ENCODE measurements around the gene DPF3.

DPF3 gene

GRCh38 chr14:72883961-72884360 is 9.9 kb downstream of the DPF3 start:
- no peak overlapping the region for H2BK12ac ChIP-seq (ENCODE audit: low read length)
- peak overlapping the region; percentile 42 for H2AFZ ChIP-seq (ENCODE audit: low read length)
- H4K8ac ChIP-seq (ENCODE audit: low read depth, low read length) = no peak overlapping the region
- H3K4ac ChIP-seq (ENCODE audit: low read length) = no peak overlapping the region
- H3K14ac ChIP-seq (ENCODE audit: low read length) = no peak overlapping the region
- no peak overlapping the region for H3K18ac ChIP-seq (ENCODE audit: low read length)
- peaks cover 0 to 3% of the 10 kb centered on the region in 2 donors for H3K4me1 ChIP-seq (ENCODE audit: control insufficient read depth in 2 of 2, insufficient read depth in 1 of 2, low read depth in 1 of 2, low read length in 2 of 2)
- H3K4me2 ChIP-seq (ENCODE audit: insufficient read depth, low read length, poor library complexity, severe bottlenecking) = no peak overlapping the region
- H3K9ac ChIP-seq (ENCODE audit: low read depth, low read length, poor library complexity) = no peak overlapping the region
- H2BK5ac ChIP-seq (ENCODE audit: low read length) = no peak overlapping the region
- H2BK120ac ChIP-seq (ENCODE audit: low read depth, low read length) = no peak overlapping the region
- no peak overlapping the region for H3K4me3 ChIP-seq (ENCODE audit: low read length in 2 of 2)
- no CpG with 5 or more reads among the region's 4 CpGs for WGBS, 2 donors (ENCODE audit: extremely low coverage in 2 of 2, insufficient read length in 2 of 2, insufficient replicate concordance in 1 of 2)
- no peak overlapping the region for H3K23ac ChIP-seq (ENCODE audit: low read depth, low read length, poor library complexity)
- no peaks in the 10 kb centered on the region for H3K79me1 ChIP-seq (ENCODE audit: low read depth, low read length)
- no peaks in the 10 kb centered on the region for H3K9me3 ChIP-seq (replicated peaks in 1 of 2; ENCODE audit: control insufficient read depth in 2 of 2, insufficient read depth in 1 of 2, low read depth in 1 of 2, low read length in 2 of 2)
- H3K27me3 ChIP-seq (ENCODE audit: control insufficient read depth in 3 of 3, insufficient read depth in 3 of 3, low read depth in 1 of 3, low read length in 3 of 3) = peaks cover 0 to 26% (median 0%) of the 10 kb centered on the region in 3 experiments
- H3K36me3 ChIP-seq (replicated peaks in 1 of 2; ENCODE audit: control insufficient read depth in 2 of 2, insufficient read depth in 2 of 2, low read length in 2 of 2) = no peaks in the 10 kb centered on the region
- H2AK5ac ChIP-seq (ENCODE audit: low read depth, low read length) = no peak overlapping the region
- no peak overlapping the region for H4K91ac ChIP-seq (ENCODE audit: low read depth, low read length, poor library complexity)
- no peak overlapping the region for H2BK15ac ChIP-seq (ENCODE audit: low read length)
- no peak for DNase-seq (ENCODE audit: low spot score)
- H3K27ac ChIP-seq (replicated peaks; ENCODE audit: low read length) = no peak overlapping the region

GRCh38 chr14:72883109-72883508 is 10.8 kb downstream of the DPF3 start:
- H3K79me1 ChIP-seq (ENCODE audit: low read depth, low read length) = no peaks in the 10 kb centered on the region
- no peak overlapping the region for H3K14ac ChIP-seq (ENCODE audit: low read length)
- H3K27me3 ChIP-seq (ENCODE audit: control insufficient read depth in 3 of 3, insufficient read depth in 3 of 3, low read depth in 1 of 3, low read length in 3 of 3) = peaks cover 0 to 18% (median 0%) of the 10 kb centered on the region in 3 experiments
- no peak overlapping the region for H2AK5ac ChIP-seq (ENCODE audit: low read depth, low read length)
- H3K18ac ChIP-seq (ENCODE audit: low read length) = no peak overlapping the region
- H3K4me3 ChIP-seq (ENCODE audit: low read length in 2 of 2) = no peak overlapping the region
- DNase-seq (ENCODE audit: low spot score) = no peak
- no peak overlapping the region for H4K8ac ChIP-seq (ENCODE audit: low read depth, low read length)
- no CpG with 5 or more reads among the region's 2 CpGs for WGBS, 2 donors (ENCODE audit: extremely low coverage in 2 of 2, insufficient read length in 2 of 2, insufficient replicate concordance in 1 of 2)
- H3K4me2 ChIP-seq (ENCODE audit: insufficient read depth, low read length, poor library complexity, severe bottlenecking) = no peak overlapping the region
- no peak overlapping the region for H4K91ac ChIP-seq (ENCODE audit: low read depth, low read length, poor library complexity)
- H2BK5ac ChIP-seq (ENCODE audit: low read length) = no peak overlapping the region
- no peak overlapping the region for H3K27ac ChIP-seq (replicated peaks; ENCODE audit: low read length)
- H2BK120ac ChIP-seq (ENCODE audit: low read depth, low read length) = no peak overlapping the region
- no peak overlapping the region for H3K23ac ChIP-seq (ENCODE audit: low read depth, low read length, poor library complexity)
- no peak overlapping the region for H2BK15ac ChIP-seq (ENCODE audit: low read length)
- no peaks in the 10 kb centered on the region for H3K36me3 ChIP-seq (replicated peaks in 1 of 2; ENCODE audit: control insufficient read depth in 2 of 2, insufficient read depth in 2 of 2, low read length in 2 of 2)
- no peak overlapping the region for H3K4ac ChIP-seq (ENCODE audit: low read length)
- H3K9ac ChIP-seq (ENCODE audit: low read depth, low read length, poor library complexity) = no peak overlapping the region
- H2AFZ ChIP-seq (ENCODE audit: low read length) = no peak overlapping the region
- peaks cover 0 to 3% of the 10 kb centered on the region in 2 donors for H3K4me1 ChIP-seq (ENCODE audit: control insufficient read depth in 2 of 2, insufficient read depth in 1 of 2, low read depth in 1 of 2, low read length in 2 of 2)
- H2BK12ac ChIP-seq (ENCODE audit: low read length) = no peak overlapping the region
- H3K9me3 ChIP-seq (replicated peaks in 1 of 2; ENCODE audit: control insufficient read depth in 2 of 2, insufficient read depth in 1 of 2, low read depth in 1 of 2, low read length in 2 of 2) = no peaks in the 10 kb centered on the region

- no peak overlapping the region for H3K4ac ChIP-seq (ENCODE audit: low read length)
- DNase-seq (ENCODE audit: low spot score) = no peak
- H4K8ac ChIP-seq (ENCODE audit: low read depth, low read length) = no peak overlapping the region
- H3K36me3 ChIP-seq (replicated peaks in 1 of 2; ENCODE audit: control insufficient read depth in 2 of 2, insufficient read depth in 2 of 2, low read length in 2 of 2) = no peaks in the 10 kb centered on the region
- H3K18ac ChIP-seq (ENCODE audit: low read length) = no peak overlapping the region
- no CpG with 5 or more reads among the region's 7 CpGs for WGBS, 2 donors (ENCODE audit: extremely low coverage in 2 of 2, insufficient read length in 2 of 2, insufficient replicate concordance in 1 of 2)
- H3K4me3 ChIP-seq (ENCODE audit: low read length in 2 of 2) = no peak overlapping the region
- H2AK5ac ChIP-seq (ENCODE audit: low read depth, low read length) = no peak overlapping the region
- H2AFZ ChIP-seq (ENCODE audit: low read length) = no peak overlapping the region
- peaks cover 0 to 3% of the 10 kb centered on the region in 2 donors for H3K4me1 ChIP-seq (ENCODE audit: control insufficient read depth in 2 of 2, insufficient read depth in 1 of 2, low read depth in 1 of 2, low read length in 2 of 2)
- no peak overlapping the region for H3K27ac ChIP-seq (replicated peaks; ENCODE audit: low read length)
- no peak overlapping the region for H2BK120ac ChIP-seq (ENCODE audit: low read depth, low read length)
- H3K27me3 ChIP-seq (ENCODE audit: control insufficient read depth in 3 of 3, insufficient read depth in 3 of 3, low read depth in 1 of 3, low read length in 3 of 3) = peaks cover 0 to 12% (median 0%) of the 10 kb centered on the region in 3 experiments
- no peaks in the 10 kb centered on the region for H3K79me1 ChIP-seq (ENCODE audit: low read depth, low read length)
- H3K23ac ChIP-seq (ENCODE audit: low read depth, low read length, poor library complexity) = no peak overlapping the region
- no peak overlapping the region for H2BK15ac ChIP-seq (ENCODE audit: low read length)
- H3K14ac ChIP-seq (ENCODE audit: low read length) = no peak overlapping the region
- no peak overlapping the region for H3K4me2 ChIP-seq (ENCODE audit: insufficient read depth, low read length, poor library complexity, severe bottlenecking)
- no peak overlapping the region for H2BK5ac ChIP-seq (ENCODE audit: low read length)
- H2BK12ac ChIP-seq (ENCODE audit: low read length) = no peak overlapping the region
- no peak overlapping the region for H3K9ac ChIP-seq (ENCODE audit: low read depth, low read length, poor library complexity)
- H3K9me3 ChIP-seq (replicated peaks in 1 of 2; ENCODE audit: control insufficient read depth in 2 of 2, insufficient read depth in 1 of 2, low read depth in 1 of 2, low read length in 2 of 2) = no peaks in the 10 kb centered on the region
- no peak overlapping the region for H4K91ac ChIP-seq (ENCODE audit: low read depth, low read length, poor library complexity)
These were observed 11.4 kb downstream of the DPF3 start for GRCh38 chr14:72882463-72882862.

GRCh38 chr14:72882047-72882446 is 11.9 kb downstream of the DPF3 start:
- Histone ChIP-seq H2BK120ac (ENCODE audit: low read depth, low read length) (no peak overlapping the region), H3K36me3 (replicated peaks in 1 of 2; ENCODE audit: control insufficient read depth in 2 of 2, insufficient read depth in 2 of 2, low read length in 2 of 2) (no peaks in the 10 kb centered on the region), H4K91ac (ENCODE audit: low read depth, low read length, poor library complexity) (no peak overlapping the region), H3K18ac (ENCODE audit: low read length) (no peak overlapping the region), H2AFZ (ENCODE audit: low read length) (no peak overlapping the region), H2AK5ac (ENCODE audit: low read depth, low read length) (no peak overlapping the region), H2BK12ac (ENCODE audit: low read length) (no peak overlapping the region), H3K4me2 (ENCODE audit: insufficient read depth, low read length, poor library complexity, severe bottlenecking) (no peak overlapping the region), H2BK5ac (ENCODE audit: low read length) (no peak overlapping the region), H4K8ac (ENCODE audit: low read depth, low read length) (no peak overlapping the region), H3K79me1 (ENCODE audit: low read depth, low read length) (no peaks in the 10 kb centered on the region), H2BK15ac (ENCODE audit: low read length) (no peak overlapping the region), H3K9me3 (replicated peaks in 1 of 2; ENCODE audit: control insufficient read depth in 2 of 2, insufficient read depth in 1 of 2, low read depth in 1 of 2, low read length in 2 of 2) (no peaks in the 10 kb centered on the region), H3K27ac (replicated peaks; ENCODE audit: low read length) (no peak overlapping the region), H3K4me1 (ENCODE audit: control insufficient read depth in 2 of 2, insufficient read depth in 1 of 2, low read depth in 1 of 2, low read length in 2 of 2) (peaks cover 0 to 3% of the 10 kb centered on the region in 2 donors), H3K14ac (ENCODE audit: low read length) (no peak overlapping the region), H3K27me3 (ENCODE audit: control insufficient read depth in 3 of 3, insufficient read depth in 3 of 3, low read depth in 1 of 3, low read length in 3 of 3) (peaks cover 0 to 13% (median 0%) of the 10 kb centered on the region in 3 experiments), H3K4me3 (ENCODE audit: low read length in 2 of 2) (no peak overlapping the region), H3K9ac (ENCODE audit: low read depth, low read length, poor library complexity) (no peak overlapping the region), H3K23ac (ENCODE audit: low read depth, low read length, poor library complexity) (no peak overlapping the region), H3K4ac (ENCODE audit: low read length) (no peak overlapping the region)
- no peak for DNase-seq (ENCODE audit: low spot score)
- no CpG with 5 or more reads among the region's 1 CpG for WGBS, 2 donors (ENCODE audit: extremely low coverage in 2 of 2, insufficient read length in 2 of 2, insufficient replicate concordance in 1 of 2)

All from neuronal stem cell (in vitro differentiated cells).